Fibroblast of lung (primary cell): ENCODE measurements around the gene ANKRD62. TPM values are rescaled to one million over a fixed set of nuclear protein-coding genes. Genes with fewer than 3 reads are reported as not detected.

Source experiments
- DNase-seq, 2 donors: peaks; one replicate each; pipeline versions ENCODE4 v3.0.0 to v3.0.0-alpha.2; 2010; ENCODE audit warnings: low read depth in 2 of 2
- H2AFZ ChIP-seq: 2 replicates; pipeline ENCODE4 v1.5.1; 2012; ENCODE audit warnings: low read length, control low read depth, inconsistent platforms
- H3K27ac ChIP-seq: 2 replicates; pipeline ENCODE4 v1.5.1; 2011; ENCODE audit warnings: low read length, control low read depth; ENCODE audit not compliant: insufficient read depth
- H3K27me3 ChIP-seq: 2 replicates; pipeline ENCODE4 v1.5.1; 2011; ENCODE audit warnings: mild to moderate bottlenecking, low read length; ENCODE audit not compliant: control insufficient read depth, insufficient read depth
- H3K36me3 ChIP-seq: 2 replicates; pipeline ENCODE4 v1.5.1; 2011; ENCODE audit warnings: low read length; ENCODE audit not compliant: control insufficient read depth, insufficient read depth
- H3K4me1 ChIP-seq: 2 replicates; pipeline ENCODE4 v1.5.1; 2011; ENCODE audit warnings: low read length; ENCODE audit not compliant: control insufficient read depth, insufficient read depth; ENCODE audit errors: extremely low read depth
- H3K4me2 ChIP-seq: 2 replicates; pipeline ENCODE4 v1.5.1; 2011; ENCODE audit warnings: low read length, control low read depth; ENCODE audit not compliant: insufficient read depth; ENCODE audit errors: extremely low read depth
- H3K4me3 ChIP-seq, 4 experiments: fragments of 200-600 bp in 1 of 4; sonication (generic) in 1 of 4; replicated peaks in 1 of 4; 2 replicates each; pipeline ENCODE4 v1.5.1; 2011 to 2016; ENCODE audit warnings: low read length in 4 of 4, low read depth in 3 of 4, mild to moderate bottlenecking in 3 of 4, control low read depth in 2 of 4, inconsistent platforms in 1 of 4, mixed read lengths in 1 of 4; ENCODE audit not compliant: insufficient read depth in 1 of 4; ENCODE audit errors: control extremely low read depth in 1 of 4
- H3K79me2 ChIP-seq: 2 replicates; pipeline ENCODE4 v1.5.1; 2012; ENCODE audit warnings: mild to moderate bottlenecking, low read length, inconsistent platforms; ENCODE audit not compliant: control insufficient read depth, insufficient read depth
- H3K9ac ChIP-seq: 2 replicates; pipeline ENCODE4 v1.5.1; 2011; ENCODE audit warnings: mild to moderate bottlenecking, low read length, control low read depth; ENCODE audit not compliant: insufficient read depth
- H3K9me3 ChIP-seq: 2 replicates; pipeline ENCODE4 v1.5.1; 2012; ENCODE audit warnings: low read depth, low read length; ENCODE audit not compliant: control insufficient read depth, insufficient read depth
- H4K20me1 ChIP-seq: 2 replicates; pipeline ENCODE4 v1.5.1; 2011; ENCODE audit warnings: low read length; ENCODE audit not compliant: control insufficient read depth, insufficient read depth; ENCODE audit errors: extremely low read depth
- CTCF ChIP-seq, 2 donors: IDR thresholded peaks in 1 of 2; conservative IDR thresholded peaks in 1 of 2; 1 replicate in 1 of 2; 2 replicates in 1 of 2; pipeline ENCODE4 v1.5.1; 2011 to 2012; ENCODE audit warnings: low read length in 2 of 2, control low read depth in 1 of 2, inconsistent platforms in 1 of 2, low read depth in 1 of 2, mild to moderate bottlenecking in 1 of 2
- EZH2 ChIP-seq: IDR thresholded peaks from 2 replicates; pipeline ENCODE4 v1.5.1; 2012; ENCODE audit warnings: low read length, control low read depth, mild to moderate bottlenecking; ENCODE audit errors: missing control alignments
- polyA plus RNA-seq, 2 donors: library from polyadenylated mRNA; depleted of rRNA in 1 of 2; stranded (reverse) in 1 of 2; unstranded in 1 of 2; fragments of >200 nt; gene quantifications; 2 replicates each; pipeline ENCODE4 v1.2.1, GENCODE V29; 2011 to 2012; ENCODE audit warnings: missing spikeins in 1 of 2
- total RNA-seq: library from RNA; depleted of rRNA; stranded (reverse); fragments of >200 nt; gene quantifications from 2 replicates; pipeline ENCODE4 v1.2.1, GENCODE V29; 2014

ANKRD62 gene
- total and polyA plus RNA-seq, 2 donors (not counting 1 experiment from before 2014, with no cell fraction given), result not detected

GRCh38 chr18:12057419-12058039 lies 36.1 kb upstream of the ANKRD62 start:
- no peak for DNase-seq
- Histone ChIP-seq H3K79me2 (no peaks in the 10 kb centered on the region), H3K36me3 (no peaks in the 10 kb centered on the region), H3K27me3 (no peaks in the 10 kb centered on the region), H4K20me1 (no peaks in the 10 kb centered on the region), H2AFZ (no peak overlapping the region), H3K4me3 (no peak overlapping the region), H3K4me2 (no peak overlapping the region), H3K9me3 (no peaks in the 10 kb centered on the region), H3K9ac (no peak overlapping the region), H3K4me1 (no peaks in the 10 kb centered on the region), H3K27ac (no peak overlapping the region)
- TF ChIP-seq EZH2, result no peak
- TF ChIP-seq CTCF (conservative IDR thresholded peaks at IDR 0.05 in 1 of 2, IDR thresholded peaks at IDR 0.05 in 1 of 2; ENCODE audit: low read depth in 1 of 2, low read length in 2 of 2), result no peak

DNA sequence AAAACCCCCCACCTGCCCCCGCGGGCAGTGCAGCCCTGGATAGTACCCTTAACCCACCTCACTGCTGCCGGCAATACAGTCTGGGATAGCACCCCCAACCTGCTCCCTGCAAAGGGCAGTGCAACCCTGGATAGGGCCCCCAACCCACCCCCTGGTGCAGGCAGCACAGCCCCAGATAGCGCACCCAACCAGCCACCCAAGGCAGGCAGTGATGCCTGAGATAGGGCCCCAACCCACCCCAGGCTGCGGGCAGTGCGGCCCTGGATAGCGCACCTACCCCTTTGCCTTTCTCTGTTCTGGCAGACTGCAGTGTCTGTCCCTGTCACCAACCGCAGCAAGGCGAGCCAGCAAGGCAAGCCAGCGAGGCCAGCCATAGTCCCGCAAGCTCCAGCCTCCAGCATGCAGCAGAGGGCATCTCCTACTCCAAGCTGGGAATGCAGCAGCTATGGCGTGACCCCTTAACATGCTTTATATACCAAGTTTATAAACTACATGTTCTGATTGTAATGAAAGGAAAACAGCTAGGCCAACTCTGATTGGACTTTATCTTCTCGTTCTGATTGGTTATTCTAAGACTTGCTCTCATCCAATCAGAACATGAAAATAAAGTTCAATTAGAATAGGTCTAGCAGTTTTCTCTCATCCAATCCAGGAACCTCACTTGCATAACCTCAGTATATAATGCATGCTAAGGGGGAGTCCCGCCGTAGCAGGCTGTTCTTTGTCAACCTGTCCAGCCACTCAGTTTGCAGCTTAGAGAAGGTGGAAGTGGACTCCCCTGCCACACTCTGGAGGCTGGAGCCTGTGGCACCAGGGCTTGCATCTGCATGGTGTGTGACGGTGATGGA lies 34.1 kb upstream of the ANKRD62 start:
- no peaks in the 10 kb centered on the region for H3K27me3 ChIP-seq
- H4K20me1 ChIP-seq, result no peaks in the 10 kb centered on the region
- no peaks in the 10 kb centered on the region for H3K36me3 ChIP-seq
- H3K4me2 ChIP-seq, result no peak overlapping the region
- H3K4me3 ChIP-seq, result no peak overlapping the region
- no peaks in the 10 kb centered on the region for H3K79me2 ChIP-seq
- H2AFZ ChIP-seq, result peak overlapping the region; percentile 14
- no peak for DNase-seq
- TF ChIP-seq CTCF (conservative IDR thresholded peaks at IDR 0.05 in 1 of 2, IDR thresholded peaks at IDR 0.05 in 1 of 2; ENCODE audit: low read depth in 1 of 2, low read length in 2 of 2), result no peak
- no peak for TF ChIP-seq EZH2
- no peaks in the 10 kb centered on the region for H3K4me1 ChIP-seq
- no peak overlapping the region for H3K27ac ChIP-seq
- H3K9me3 ChIP-seq, result no peaks in the 10 kb centered on the region
- H3K9ac ChIP-seq, result no peak overlapping the region

GRCh38 chr18:12060182-12060870 lies 33.3 kb upstream of the ANKRD62 start:
- H3K4me2 ChIP-seq, result no peak overlapping the region
- no peak overlapping the region for H3K9ac ChIP-seq
- H3K36me3 ChIP-seq, result no peaks in the 10 kb centered on the region
- no peak for DNase-seq
- no peak overlapping the region for H3K4me3 ChIP-seq
- TF ChIP-seq EZH2, result no peak
- H4K20me1 ChIP-seq, result no peaks in the 10 kb centered on the region
- no peak overlapping the region for H2AFZ ChIP-seq
- no peaks in the 10 kb centered on the region for H3K79me2 ChIP-seq
- H3K27me3 ChIP-seq, result no peaks in the 10 kb centered on the region
- H3K9me3 ChIP-seq, result no peaks in the 10 kb centered on the region
- no peaks in the 10 kb centered on the region for H3K4me1 ChIP-seq
- no peak overlapping the region for H3K27ac ChIP-seq
